ENCODE data around the gene IQSEC3. TPM values are rescaled to one million over a fixed set of nuclear protein-coding genes. Genes with fewer than 3 reads are reported as not detected.

Gene IQSEC3
- total RNA-seq, 1 donor from 2014 or later: not detected

DNA sequence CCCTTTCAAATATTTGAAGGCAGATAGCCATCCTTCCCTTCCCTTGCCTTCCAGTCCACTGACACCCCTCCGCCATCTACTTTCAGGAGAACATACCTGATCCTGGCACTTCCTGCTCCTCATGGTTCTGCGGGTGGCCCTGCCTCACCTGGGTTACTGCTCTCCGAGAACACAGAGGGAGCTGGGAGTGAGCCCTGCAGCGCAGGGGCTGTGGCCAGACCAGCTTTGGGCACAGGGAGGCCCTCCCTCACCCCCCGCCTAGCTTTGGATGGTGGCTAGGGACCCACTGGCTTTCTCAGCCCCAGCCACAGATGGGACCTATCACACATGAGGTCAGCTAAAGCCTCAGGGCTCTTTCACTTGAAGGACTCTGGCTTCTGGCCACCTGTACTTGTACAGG is 12.4 kb downstream of the IQSEC3 start:
- DNase-seq (ENCODE audit: low read depth, low spot score): no peak

- DNase-seq (ENCODE audit: low read depth, low spot score): no peak
These were observed 14.2 kb downstream of the IQSEC3 start for GRCh38 chr12:80681-81190.

DNA sequence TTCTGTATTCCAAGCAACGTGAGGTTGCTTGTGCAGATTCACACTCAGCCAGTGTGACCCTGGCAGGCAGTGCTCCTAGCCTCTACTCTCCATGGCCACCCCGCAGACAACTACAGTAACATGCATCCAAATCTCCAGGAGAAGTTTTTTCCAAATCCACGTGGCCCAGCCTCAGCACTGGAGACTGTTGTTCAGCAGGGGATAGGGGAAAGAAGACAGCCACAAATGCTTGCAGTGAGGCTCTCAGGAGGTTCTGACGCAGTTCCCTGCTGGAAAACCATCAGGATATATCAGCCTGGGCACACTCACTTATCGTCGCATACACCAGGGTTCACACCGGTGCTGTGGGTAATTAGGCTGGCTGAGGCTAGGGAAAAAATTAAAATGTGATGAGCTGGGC is 16.2 kb downstream of the IQSEC3 start:
- no peak for DNase-seq (ENCODE audit: low read depth, low spot score)

GRCh38 chr12:84056-84455 is 17.5 kb downstream of the IQSEC3 start:
- DNase-seq (ENCODE audit: low read depth, low spot score): no peak

GRCh38 chr12:85191-85666 is 18.7 kb downstream of the IQSEC3 start:
- DNase-seq (ENCODE audit: low read depth, low spot score): no peak

GRCh38 chr12:87315-87714 is 20.7 kb downstream of the IQSEC3 start:
- no peak for DNase-seq (ENCODE audit: low read depth, low spot score)

DNA sequence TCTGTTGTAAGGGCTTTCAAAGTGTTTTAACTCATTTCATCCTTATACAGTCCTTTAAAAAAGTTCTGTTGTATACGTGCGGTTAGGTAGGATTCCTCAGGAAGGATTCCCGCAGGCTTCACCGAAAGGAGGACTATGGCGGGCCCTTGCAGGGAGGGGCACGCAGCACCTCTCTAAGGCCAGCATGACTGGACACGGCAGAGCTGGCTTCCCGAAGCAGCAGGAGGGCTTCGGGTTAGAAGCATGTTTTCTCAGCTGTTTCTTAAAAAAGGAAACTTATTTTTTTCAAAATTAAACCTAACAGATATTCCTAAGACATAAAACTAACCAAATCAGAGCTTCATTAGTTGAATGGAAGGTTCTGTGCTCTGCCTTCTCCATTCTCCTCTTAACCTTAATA is 21.3 kb downstream of the IQSEC3 start:
- DNase-seq (ENCODE audit: low read depth, low spot score): no peak

GRCh38 chr12:89653-90052 is 23.1 kb downstream of the IQSEC3 start:
- no peak for DNase-seq (ENCODE audit: low read depth, low spot score)

DNA sequence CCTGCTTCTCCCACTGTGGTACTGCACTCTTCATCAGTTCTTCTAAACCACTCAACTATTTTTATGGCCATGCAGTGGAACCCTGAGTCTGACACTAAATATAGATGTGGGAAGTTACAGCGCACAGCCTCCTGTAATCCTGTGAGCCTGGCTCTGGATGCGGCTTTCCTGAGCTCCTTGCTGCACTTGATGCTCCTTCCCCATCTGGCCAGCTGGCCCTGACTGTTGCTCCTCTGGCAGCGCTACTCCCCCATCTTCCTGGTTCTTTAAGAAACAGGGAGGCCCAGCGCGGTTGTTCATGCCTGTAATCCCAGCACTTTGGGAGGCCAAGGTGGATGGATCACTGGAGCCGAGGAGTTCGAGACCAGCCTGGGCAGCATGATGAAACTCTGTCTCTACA is 24.6 kb downstream of the IQSEC3 start:
- DNase-seq (ENCODE audit: low read depth, low spot score): no peak

GRCh38 chr12:93266-94005 is 26.9 kb downstream of the IQSEC3 start:
- DNase-seq (ENCODE audit: low read depth, low spot score): no peak

GRCh38 chr12:96543-96942 is 30.0 kb downstream of the IQSEC3 start:
- DNase-seq (ENCODE audit: low read depth, low spot score): no peak

GRCh38 chr12:98924-99352 is 32.4 kb downstream of the IQSEC3 start:
- DNase-seq (ENCODE audit: low read depth, low spot score): no peak

DNA sequence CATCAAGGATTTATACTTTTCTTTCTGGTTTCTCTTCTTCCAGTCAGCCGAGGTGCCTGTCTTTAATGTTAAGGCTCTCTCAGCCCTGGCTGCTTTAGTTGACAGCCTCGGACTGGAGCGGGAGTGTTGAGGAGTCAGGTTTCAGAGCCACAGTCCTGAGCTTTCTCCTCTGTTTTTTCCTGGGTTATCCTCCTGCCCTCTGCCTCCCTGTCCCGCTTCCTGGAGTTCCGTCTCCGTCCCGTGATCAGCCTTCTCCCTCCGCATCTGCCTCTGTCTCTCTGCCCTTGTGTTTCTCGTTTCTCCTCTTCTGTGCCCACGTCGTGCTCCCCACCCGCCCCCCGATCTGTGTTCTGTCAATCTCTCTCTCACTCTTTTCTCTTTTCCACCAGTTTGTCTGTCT is 33.0 kb downstream of the IQSEC3 start:
- no peak for DNase-seq (ENCODE audit: low read depth, low spot score)

DNA sequence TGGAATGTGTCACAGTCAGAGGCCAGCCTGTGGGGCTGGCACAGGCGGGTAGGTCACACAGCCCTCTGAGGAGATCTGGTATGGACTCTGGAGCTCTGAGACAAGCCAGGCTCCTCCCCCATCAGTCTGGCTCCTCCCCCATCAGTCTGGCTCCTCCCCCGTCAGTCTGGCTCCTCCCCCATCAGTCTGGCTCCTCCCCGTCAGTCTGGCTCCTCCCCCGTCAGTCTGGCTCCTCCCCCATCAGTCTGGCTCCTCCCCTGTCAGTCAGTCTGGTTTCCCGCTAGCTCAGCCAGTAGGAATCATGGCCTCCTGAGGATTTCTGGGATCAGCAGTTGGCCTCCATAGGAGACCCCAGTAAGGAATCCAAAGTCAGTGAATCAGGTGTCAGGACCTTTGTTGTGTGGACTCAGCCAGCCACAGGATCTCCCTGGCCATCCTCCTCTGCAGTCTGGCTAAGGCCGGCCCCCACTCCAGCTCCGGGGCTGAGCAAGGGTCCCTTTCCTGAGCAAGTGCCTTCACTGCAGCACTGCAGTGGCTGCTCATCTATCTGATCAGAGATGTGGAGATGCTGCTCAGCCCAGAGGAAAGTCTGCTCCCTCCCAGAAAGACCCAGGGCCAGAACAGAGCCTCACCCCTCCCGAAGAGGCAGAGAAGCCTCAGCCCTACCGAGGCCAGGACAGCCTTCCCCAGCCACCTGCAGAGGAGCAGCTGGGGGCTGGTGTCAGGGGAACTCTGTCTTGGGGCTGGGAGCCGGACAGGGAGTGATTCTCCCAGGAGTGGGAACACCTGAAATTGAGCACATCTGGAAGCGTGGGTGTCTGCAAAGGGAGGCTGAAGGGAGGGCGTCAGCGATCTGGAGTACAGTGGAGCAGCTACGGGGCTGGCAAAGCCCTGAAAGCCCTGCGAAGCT is 35.7 kb downstream of the IQSEC3 start:
- DNase-seq (ENCODE audit: low read depth, low spot score): no peak

- DNase-seq (ENCODE audit: low read depth, low spot score): no peak
These were observed 36.3 kb downstream of the IQSEC3 start for GRCh38 chr12:102879-103168.

- DNase-seq (ENCODE audit: low read depth, low spot score): no peak
These were observed 36.8 kb downstream of the IQSEC3 start for GRCh38 chr12:103169-103981.

DNA sequence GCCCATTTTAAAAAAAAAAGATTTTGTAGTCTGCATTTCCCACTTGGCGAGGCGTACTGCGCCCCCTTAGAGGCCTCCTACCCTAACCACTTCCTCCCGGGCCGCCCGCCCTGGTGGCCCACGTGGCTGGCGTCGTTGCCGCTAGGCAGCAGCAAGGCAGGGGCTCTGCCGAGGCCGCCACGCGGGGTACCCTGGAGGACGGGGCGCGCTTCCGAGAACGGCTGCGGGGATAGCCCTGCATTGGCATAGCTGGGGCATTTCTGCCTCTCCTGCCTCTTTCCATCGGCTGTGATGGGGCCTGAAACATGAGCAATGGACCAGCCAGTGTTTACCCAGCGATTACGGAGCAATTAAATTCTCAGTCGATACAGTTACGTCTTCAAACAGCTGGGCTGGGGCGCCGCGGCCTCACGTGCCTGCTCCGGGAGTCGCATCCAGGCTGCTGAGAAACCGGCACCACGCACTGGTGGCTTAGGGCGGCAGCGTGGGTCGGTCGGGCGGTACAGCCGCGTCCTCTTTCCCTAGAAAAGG is 38.0 kb downstream of the IQSEC3 start:
- DNase-seq (ENCODE audit: low read depth, low spot score): no peak

- no peak for DNase-seq (ENCODE audit: low read depth, low spot score)
These were observed 39.1 kb downstream of the IQSEC3 start for GRCh38 chr12:105696-106095.

- no peak for DNase-seq (ENCODE audit: low read depth, low spot score)
These were observed 39.6 kb downstream of the IQSEC3 start for GRCh38 chr12:106118-106591.

DNA sequence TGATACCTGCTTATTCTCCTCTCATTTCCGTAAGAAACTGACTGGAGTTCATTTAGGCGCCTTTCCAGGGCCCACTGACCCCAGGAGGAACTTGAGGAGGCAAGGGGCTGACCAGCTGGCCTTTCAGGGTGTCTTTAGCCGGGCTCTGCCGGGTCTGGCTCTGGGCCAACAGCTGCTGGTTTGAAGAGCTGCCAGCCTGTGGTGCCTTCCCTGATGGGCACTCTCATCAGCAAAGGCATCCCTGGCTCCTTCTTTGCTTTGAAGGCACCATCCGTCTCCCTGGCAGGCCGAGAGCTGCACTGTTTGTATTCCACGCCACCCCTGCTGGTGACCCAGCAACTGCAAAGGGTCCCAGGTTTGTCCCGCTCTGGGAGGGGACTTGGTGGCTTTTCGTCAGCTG is 42.0 kb downstream of the IQSEC3 start:
- no peak for DNase-seq (ENCODE audit: low read depth, low spot score)

DNA sequence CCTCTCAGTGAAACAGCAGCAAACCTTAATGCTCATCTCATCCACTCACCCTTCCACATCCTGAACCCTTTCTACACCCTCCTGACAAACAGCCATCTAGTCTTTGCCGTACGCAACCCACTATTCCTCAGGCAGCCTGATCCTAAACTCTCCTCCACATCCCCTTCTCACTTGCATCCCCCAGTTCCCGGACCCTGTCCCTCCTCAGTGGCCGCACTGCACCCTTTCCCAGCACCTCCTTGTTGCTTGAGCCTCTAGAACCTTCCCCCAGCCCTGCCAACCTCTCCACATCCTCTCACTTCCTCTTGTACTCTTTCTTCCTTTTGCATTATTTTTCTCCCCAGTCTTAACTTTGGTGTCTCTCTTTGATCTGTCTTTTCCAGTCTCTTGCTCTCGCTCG is 42.9 kb downstream of the IQSEC3 start:
- DNase-seq (ENCODE audit: low read depth, low spot score): no peak
